Ureter (tissue), 1 donor: ENCODE results near the gene RRP9. TPM values are rescaled to one million over a fixed set of nuclear protein-coding genes. Genes with fewer than 3 reads are reported as not detected.

ENCODE experiments used
- DNase-seq: peaks from one replicate; pipeline ENCODE4 v3.0.0-alpha.2; 2020; ENCODE audit warnings: low spot score
- total RNA-seq: library from RNA; stranded (reverse); gene quantifications from one replicate; pipeline ENCODE4 v1.2.4, GENCODE V29; 2023
- donor health status: DM: yes; HTN: yes; CAD: no.

RRP9 gene
- total RNA-seq, 1 donor from 2014 or later = 28.2 TPM

DNA sequence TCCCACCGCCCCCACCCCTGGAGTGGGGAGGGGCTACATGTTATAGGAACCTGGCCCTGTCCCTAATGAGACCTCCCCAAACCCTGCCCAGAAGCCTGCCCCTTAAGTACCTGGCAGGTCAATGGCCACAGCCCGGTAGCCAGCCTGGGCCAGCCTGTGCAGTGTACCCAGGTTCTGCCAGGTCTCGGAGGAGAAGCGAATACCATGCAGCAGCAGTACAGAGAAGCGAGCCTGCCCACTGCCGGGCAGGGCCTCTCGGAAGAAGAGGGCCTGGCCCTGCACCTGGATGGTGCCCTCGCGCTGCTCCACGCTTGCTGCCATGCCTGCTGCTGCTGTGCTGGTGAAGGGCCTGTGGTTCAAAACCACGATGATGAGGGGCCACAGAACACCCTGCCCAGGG, 29.6 kb upstream of the RRP9 start:
- DNase-seq = no peak

DNA sequence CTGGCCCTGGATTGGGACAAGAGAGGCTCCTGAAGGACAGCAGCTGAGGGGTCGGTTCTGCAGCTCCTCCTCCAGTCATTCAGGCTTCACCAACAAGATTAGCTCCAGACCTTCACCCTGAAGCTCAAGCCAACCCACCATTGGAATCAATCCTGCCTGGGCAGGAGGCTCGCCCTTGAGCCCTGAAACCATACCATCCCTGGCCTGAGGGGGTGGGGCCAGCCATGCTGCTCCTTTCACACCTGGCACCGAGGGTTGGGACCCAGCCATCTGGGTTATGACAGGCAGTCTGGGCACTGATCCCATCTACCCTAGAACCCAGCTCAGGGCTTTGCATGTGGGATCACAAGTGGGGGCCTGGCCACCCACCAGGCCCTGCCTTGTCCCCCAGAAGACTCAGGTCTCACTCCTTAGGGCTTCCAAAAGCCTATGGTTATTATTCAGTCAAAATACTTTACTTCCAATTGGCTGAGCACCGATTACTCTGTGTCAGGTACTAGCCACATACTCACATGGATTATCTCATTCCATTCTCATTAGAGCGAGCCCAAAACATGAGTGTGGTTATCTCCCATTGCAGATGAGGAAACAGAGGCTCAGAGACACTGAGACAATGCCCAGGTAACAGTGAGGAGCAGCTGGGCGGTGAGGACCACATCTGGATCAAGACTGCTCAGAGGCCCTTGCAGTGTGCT, 29.0 kb upstream of the RRP9 start:
- DNase-seq = no peak

DNA sequence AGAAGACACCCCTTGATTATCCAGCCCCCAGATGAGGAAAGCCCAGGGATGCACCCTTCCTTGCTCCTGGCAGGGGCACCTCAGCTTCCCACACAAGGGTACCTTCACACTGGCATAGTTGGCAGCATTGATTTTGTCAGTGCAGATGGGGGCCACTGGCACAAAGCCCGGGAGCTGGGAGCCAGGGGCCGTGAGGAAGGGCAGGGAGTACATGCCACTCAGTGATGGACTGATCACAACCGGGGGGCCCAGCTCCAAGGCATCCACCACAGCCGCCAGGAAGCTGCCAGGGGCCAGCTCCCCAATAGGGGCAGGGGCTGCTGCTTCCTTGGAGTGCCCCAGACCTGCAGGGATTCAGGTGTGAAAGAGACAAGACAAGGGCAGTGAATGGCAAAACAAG, 28.1 kb upstream of the RRP9 start:
- no peak for DNase-seq

DNA sequence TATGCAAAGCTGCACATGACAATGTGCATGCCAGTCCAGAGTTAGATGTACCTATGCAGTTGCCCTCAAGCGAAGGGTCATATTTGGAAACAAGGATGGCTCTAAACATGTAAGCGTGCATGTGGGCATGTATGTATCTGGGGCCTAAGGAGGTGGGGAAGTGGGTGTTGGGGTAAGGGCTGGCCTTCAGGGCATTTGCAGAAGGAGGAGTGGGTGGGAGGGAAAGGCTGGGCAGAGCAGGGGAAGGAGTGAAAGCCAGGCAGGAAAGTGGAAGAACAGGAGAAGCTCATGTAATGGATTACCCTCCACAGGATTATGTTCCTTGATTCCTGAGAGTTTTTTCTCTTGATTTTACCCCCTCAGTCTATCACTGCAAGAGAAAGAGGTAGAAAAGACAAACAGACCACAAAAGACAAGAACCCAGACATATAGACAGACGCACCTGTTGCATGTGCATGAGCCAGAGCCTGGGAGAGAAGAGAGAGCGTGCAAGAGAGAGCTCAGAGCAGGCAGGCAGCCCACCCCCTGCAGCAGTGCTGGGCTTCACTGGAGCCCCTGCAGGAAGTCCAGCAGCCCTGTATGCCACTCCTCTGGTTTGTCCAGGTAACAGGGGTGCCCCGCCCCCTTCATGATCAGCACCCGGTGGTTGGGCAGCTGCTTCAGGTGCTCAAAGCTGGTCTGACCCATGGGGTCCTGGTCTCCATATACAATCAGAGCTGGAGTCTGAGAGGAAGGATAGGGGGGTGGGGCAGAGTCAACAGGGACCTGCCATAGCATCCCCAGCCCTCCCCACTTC, 27.4 kb upstream of the RRP9 start:
- no peak for DNase-seq

DNA sequence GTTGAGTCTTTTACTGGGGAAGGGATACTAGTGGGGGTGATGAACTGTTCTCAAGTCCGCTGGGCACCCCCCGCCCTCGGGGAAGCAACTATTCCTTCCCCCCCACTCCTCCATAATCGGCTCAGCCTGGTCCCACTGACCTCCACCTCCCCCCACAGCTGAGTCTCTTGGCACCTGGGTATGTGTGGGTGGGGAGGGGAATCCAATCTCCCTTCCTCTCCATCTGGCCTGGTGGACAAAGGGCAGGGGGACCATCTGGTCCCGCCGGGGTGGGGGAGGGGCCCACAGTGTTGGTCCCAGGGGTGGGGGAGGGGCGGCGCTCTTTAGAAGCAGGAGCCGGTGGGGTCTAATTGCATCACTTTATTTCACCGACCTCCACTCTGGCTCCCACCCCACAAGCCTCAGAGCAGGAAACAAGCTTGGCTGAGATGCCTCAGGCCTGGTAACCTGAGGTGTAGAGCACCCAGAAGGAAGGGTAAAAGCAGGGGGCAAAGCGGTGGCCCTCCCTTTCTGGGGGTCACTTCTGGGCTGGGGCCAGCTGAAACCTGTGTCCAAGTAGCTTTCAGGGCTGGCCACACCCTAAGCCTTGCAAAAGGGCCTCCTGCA, 26.6 kb upstream of the RRP9 start:
- DNase-seq = no peak

DNA sequence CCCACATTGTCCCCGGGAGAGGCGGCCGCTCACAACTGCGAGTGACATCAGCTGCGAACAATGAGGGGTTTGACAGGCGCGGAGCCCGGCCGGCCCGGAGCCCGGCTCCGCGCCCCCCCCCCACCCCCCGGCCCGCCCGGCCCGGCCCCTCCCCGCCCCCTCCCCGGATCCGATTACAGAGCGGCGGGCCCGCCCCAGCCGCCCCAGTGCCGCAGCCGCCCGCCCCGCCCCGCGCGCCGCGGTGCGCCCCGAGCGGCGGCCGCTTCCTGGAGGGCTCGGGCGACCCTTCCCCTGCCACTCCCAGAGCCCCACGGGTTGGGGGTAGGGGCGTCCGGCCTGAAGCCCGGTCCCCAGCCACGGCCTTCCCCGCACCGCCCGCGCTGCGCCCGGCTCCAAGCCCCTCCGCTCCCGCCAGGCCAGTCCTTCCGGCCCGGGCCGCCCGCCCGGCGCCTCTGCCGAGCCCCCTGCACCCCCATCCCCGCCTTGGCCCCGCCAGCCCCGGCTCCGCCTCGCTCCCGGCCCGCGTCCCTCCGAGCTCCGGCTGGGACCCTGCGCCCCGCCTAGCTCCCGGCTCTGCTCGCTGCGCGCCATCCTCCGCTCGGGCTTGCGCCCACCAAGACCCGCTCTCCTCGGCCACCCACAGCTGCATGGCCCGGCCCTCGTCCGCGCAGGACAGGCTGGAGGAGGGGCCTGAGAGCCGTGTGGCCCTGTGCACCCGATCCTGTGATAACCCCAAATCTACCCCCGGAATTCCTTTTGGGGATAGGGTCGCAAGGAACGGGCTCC, 25.9 kb upstream of the RRP9 start, which contains the start of gene PCBP4:
Gene PCBP4, minus strand, starts transcription at position 71 of the 786 bp plus-strand sequence. CDS start 6,214 bp downstream, outside the sequence.
- DNase-seq = no peak

DNA sequence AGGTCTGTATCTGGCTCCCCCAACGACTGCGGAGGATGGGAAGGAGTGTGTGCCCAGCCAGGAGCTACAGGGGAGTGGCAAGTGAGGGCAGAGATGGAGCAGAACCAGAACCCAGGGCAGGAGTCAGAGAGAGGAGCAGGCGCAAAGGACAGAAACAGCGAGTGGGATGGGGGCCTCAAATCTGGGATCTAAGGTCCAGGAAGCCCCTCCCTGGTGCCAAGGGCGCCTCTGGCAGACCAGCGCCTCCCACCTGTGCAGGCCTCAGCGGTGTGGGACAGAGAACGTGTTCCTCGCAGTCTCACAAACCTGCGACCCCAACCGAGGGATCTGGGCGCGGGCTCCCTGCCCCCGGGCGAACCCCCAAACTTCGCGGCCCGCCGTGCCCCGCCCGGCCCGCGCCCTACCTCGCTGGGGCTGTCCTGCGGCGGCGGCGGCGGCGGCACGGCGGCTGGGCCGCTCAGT, 25.2 kb upstream of the RRP9 start:
- DNase-seq = no peak

DNA sequence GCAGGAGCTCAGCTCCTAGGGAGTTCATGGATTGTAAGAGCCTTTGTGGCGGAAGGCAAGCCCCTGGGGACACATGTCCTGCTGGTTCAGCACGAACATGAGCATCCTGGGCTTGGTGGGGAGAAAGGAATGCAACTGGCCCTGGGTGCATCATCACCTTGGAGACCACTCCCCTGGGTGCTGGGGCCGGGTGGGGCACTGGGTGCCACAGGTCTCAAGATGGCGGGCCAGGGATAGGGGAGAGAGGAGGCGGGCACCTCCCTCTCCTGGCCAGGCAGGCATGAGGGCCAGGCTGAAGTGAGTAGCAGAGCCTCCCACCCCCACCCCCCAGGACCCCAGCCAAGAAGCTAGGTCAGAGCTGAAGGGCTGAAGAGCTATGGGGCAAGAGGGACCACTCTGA, 24.8 kb upstream of the RRP9 start:
- no peak for DNase-seq

DNA sequence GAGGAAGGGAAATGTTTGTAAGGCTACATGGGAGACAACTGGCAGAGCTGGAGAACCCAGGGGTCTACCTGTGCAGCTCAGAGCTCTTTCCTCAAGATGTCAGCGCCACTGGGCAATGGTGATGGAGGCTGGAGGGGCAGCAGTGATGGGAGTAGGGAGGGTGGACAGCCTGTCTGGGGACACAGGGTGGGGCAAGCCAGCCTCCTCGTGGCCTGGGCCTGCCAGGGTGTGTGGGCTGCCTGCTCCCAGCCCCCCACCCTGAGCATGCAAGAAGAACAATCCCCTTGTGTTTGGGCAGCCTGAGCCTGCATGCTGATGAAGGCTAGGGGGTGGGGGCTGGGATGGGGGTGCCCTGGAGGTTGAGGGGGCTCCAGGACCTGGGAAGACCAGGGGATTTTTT, 24.3 kb upstream of the RRP9 start:
- DNase-seq = no peak

DNA sequence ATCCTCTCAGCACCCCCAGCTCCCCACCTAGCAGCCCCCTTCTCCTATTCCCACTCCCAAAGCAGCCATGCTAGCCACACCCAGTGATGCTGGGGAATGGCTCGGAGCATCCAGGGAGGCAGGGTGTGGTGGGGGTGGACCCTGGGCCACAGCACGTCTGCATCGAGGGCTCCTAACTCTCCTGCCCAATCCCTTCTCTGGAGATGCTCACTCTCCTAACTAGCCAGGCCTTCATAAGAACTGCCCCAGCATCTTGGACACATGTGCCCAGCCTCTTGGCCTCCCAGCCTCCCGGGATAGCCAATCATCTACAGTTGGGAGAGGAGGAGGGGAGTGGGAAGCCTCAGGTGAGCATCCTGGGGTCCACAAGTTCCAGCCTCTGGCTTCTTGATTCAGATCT, 22.8 kb upstream of the RRP9 start:
- no peak for DNase-seq

DNA sequence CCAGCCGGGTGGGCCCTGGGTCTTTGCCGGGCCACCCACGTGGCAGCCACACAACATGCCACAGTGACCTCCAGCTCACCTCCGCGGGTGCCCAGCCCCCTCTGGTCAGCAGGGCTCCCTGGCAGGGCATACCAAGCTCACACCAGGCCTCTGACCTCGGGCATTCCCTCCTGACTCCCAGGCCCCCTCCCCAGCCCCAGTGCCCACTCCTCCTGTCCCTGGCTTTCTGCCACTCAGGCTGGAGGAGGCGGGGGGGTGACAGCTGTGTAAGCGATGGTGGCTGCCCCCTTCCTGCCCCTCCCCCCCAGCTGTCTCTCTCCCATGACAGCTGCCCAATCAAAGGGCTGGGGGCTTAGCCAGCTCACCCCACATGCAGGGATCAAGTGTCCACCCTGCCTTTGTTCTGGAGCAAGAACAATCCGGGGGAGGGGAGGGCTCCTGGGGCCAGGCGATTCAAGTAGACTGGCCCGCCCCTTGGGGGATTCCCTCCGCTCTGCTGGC, 22.3 kb upstream of the RRP9 start:
- no peak for DNase-seq

DNA sequence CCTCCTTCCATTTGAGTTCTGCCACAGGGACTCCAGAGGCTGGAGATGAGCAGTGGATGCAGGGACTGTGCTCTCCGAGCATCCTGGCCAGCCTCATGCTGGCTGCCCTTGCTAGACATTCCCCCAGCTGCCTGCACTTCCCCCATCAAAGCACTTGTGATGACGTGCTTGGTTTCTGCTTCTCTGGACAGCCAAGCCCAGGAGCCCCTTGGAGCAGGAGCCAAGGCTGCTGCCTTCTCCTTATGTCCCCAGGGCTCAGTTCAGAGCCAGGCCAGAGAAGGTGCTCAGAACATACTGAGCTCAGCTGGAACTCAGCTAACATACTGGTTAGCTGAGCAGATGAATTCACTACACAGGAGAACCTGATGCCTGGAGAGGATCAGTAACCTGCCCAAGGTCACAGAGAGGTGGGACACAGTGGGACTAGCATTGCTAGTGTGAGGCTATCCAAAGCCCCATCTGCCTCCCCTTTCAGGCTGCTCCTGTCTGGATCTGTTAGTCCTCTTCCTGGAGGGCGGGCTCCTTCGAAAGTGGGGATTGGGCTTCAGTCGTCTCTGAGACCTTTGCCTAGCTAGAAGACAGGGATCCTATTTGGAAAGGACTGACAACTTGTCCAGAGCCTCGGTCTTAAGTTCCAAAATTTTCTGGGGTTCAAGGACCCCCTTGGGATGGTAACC, 21.3 kb upstream of the RRP9 start:
- DNase-seq = no peak

DNA sequence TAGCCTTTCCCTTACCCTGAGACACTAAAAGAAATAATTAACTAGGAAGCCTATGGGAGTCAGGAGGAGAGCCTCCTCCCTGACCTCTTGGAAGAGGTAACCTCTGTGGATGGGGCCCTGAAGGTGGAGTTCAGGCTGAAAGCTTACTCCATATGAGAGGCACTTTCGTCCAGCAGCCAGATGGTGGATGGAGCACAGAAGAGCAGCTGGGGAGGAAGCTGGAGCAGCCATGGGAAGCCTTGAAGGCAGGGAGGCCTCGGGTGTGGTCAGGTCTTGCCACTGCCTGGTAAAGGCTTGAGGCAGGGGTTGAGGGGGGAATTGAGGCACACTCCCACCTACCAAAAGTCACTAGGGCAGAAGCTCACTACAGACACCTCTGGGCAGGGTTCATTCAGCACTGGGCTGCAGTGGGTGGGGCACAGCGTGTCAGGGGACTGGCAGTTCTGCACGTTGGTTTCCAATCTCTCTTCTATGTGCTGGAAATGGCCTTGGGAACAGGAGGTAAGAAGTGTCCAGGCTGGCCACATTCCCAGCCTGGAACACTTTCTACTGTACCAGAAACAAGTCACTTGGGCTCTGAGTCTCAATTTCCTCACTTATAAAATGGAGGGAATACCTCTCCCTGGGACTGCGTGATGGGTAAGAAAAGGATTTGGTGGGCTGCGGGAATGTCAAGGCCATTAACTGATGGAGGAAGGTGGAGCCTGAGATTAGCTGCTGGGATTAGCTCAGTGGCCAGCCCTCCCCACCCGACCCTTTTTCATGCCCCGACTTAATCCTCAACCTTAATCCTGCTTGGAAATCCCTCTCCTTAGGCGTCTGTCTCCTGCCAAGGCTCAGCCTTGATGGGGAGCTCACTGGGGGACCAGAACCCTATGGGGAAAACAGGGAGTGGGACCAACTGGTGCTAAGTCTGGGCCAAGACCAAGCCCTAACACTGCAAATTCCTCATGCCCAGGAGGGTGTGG, 20.2 kb upstream of the RRP9 start:
- no peak for DNase-seq

DNA sequence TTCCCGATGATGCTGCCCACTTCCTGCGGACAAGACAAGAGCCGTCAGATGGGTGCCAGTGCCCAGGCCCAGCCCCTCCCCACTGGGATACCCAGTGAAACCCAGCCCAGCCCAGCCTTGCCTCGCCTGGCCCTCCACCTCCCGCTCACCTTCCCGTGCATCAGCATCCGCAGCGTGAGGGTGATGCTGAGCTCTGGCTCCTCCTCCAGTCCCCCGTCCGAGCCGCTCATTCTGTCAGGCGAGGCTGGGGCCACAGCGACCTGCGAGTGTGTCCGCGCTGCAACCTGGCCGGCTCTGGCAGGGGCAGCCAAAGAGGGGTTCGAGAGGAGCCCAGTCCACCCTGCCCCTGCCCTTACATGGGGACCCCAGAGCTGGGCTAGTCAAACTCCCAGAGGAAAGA, 19.3 kb upstream of the RRP9 start:
- no peak for DNase-seq

DNA sequence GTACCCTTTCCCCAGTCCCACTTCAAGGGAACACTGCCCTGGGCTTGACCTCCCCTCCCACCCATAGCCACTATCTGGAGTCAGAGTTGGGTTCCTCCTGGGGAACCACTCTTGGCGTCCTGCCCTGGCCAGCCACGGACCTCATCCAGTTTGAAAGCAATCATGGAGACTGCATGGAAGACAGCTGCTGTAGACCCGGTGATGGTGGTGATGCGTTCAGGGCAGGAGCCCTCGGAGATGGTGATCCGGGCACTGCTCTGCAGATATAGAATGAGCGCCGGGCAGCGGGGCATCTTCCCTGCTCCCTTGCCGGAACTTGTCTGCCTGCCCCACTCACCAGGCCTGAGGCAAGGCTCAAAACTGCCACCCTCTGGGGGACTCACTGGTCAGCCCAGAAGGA, 18.7 kb upstream of the RRP9 start:
- DNase-seq = no peak

DNA sequence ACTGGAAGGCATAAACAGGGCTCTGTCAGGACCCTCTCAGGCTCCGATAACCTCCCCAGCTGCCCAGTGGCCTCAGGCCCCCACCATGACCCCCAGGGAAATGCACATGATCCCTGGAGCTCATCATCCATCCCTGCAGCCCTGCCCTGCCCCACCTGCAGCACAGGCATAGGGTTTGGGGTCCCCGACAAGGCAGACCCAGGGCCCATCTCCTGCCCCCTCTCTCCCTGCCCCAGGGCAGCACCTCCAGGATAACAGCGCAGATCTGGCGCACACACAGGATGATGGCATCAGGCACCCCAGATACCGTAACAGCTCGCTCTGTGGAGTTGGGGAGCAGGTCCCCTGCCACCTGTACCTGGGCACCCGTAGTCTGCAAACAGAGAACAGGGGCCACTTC, 17.9 kb upstream of the RRP9 start:
- no peak for DNase-seq

DNA sequence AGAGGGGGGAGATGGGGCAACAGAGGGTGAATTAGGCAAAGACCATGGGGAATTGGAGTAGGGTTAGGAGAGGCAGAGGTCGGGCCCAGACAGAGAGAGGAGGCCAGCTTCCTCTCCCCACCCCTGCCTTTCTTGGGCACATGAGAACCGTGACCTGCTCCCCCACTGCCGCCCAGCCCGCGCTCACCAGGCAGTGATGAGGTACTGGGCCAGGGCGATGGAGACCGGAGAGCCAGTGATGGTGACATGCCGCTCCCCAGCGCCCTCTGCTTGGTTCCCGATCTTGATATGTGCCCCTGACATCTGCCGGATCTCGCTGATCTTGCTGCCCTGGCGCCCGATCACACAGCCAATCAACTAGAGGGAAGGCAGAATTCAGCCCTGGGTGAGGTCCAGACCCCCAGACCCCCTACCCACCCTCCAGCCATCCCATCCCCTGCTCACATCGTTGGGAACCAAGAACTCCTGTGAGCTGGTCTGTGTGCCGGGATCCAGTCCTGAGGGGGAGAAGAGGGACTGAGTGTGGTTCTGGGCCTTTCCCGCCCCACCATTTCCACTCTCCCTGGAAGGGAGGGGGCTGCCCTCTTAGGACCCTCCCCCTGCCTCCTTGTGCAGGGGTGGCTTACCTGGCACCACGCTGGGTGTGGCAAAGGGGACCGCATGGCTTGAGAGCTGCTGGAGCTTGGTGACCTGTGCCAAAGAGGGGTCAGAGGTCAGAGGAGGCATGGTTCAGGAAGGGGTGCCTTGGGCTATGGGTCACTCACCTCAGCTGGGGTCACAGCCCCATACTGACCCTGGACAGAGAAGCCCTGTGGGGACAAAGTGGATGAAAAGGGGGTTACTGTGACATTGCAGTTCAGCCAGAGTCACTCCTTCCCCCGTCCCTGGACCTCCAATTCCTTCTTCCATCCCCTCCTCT, 17.2 kb upstream of the RRP9 start:
- no peak for DNase-seq

DNA sequence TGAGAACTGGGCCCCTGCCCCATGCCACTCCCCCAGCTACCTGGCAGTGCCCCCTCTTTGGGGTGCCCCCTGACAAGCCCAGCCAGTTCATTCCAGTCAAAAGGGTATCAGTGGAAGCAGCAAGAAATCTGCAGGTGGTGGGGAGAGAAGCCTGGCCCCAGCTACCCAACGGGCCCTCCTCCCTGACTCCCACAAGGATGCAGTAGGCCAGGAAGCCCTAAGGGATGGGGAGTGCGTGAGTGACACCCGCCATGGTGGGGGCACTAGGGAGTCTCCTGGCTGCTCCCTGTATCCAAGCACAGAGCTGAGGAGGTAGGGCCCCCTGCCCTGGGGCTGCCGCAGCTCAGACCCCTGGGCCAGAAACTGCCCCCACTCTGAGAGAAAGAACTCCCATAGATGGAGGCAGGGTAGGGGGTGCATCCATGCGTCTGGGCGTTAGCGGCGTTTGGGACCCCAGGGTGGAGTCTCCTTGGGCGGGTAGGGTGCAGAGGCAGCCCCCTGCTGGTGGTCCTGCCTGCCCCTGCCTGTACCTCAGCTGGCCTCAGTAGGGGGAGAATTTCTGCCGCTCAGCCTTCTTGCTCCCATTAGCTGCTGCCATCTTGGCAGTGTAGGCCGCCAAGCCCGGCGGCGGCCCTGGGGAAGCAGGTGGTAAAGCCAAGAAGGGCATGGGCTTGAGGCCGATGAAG, 16.0 kb upstream of the RRP9 start:
- no peak for DNase-seq
